ENCODE data around the gene TBC1D21. TPM values are rescaled to one million over a fixed set of nuclear protein-coding genes. Genes with fewer than 3 reads are reported as not detected.

The TBC1D21 gene
- total RNA-seq, 1 donor from 2014 or later, result not detected

GRCh38 chr15:73927003-73927475 is 53.7 kb downstream of the TBC1D21 start:
- Histone ChIP-seq H3K4me3 (peak overlapping the region; percentile 69), H4K20me1 (ENCODE audit: low read depth) (peaks cover 20% of the 10 kb centered on the region), H3K4me1 (peaks cover 52% of the 10 kb centered on the region), H3K9ac (no peak overlapping the region), H3K9me3 (ENCODE audit: low read depth) (no peaks in the 10 kb centered on the region), H3F3A (ENCODE audit: low read depth) (peaks cover 42% of the 10 kb centered on the region), H3K27me3 (no peaks in the 10 kb centered on the region), H3K79me2 (ENCODE audit: low read depth) (peaks cover 4% of the 10 kb centered on the region), H3K36me3 (no peaks in the 10 kb centered on the region), H2AFZ (replicated peaks) (peak overlapping the region; percentile 89), H3K4me2 (peak overlapping the region; percentile 90), H3K27ac (no peak overlapping the region)
- Mint-ChIP-seq H3K9me3 (no peaks in the 10 kb centered on the region), H3K4me3 (no peak overlapping the region), H3K4me1 (peaks cover 56% of the 10 kb centered on the region), H3K27ac (no peak overlapping the region), H3K27me3 (ENCODE audit: insufficient read depth, low read depth) (peaks cover 32% of the 10 kb centered on the region), H3K36me3 (no peaks in the 10 kb centered on the region)
- DNase-seq (ENCODE audit: low spot score), result peak; percentile 78
- no peak for TF ChIP-seq EZH2phosphoT487 (IDR thresholded peaks at IDR 0.05)
- no peak for TF ChIP-seq EZH2 (IDR thresholded peaks at IDR 0.05)
- TF ChIP-seq CTCF (IDR thresholded peaks at IDR 0.05), result no peak

- H3K9me3 Mint-ChIP-seq, result no peaks in the 10 kb centered on the region
- peaks cover 20% of the 10 kb centered on the region for H4K20me1 ChIP-seq (ENCODE audit: low read depth)
- H3K27me3 ChIP-seq, result no peaks in the 10 kb centered on the region
- peaks cover 37% of the 10 kb centered on the region for H3F3A ChIP-seq (ENCODE audit: low read depth)
- H2AFZ ChIP-seq (replicated peaks), result peak overlapping the region; percentile 89
- peak; percentile 82 for DNase-seq (ENCODE audit: low spot score)
- H3K27me3 Mint-ChIP-seq (ENCODE audit: insufficient read depth, low read depth), result peaks cover 31% of the 10 kb centered on the region
- peak overlapping the region; percentile 90 for H3K4me2 ChIP-seq
- no peaks in the 10 kb centered on the region for H3K36me3 Mint-ChIP-seq
- no peak overlapping the region for H3K9ac ChIP-seq
- H3K36me3 ChIP-seq, result no peaks in the 10 kb centered on the region
- H3K27ac ChIP-seq, result no peak overlapping the region
- TF ChIP-seq EZH2 (IDR thresholded peaks at IDR 0.05), result no peak
- peak; percentile 67 for TF ChIP-seq CTCF (IDR thresholded peaks at IDR 0.05)
- TF ChIP-seq EZH2phosphoT487 (IDR thresholded peaks at IDR 0.05), result no peak
- peaks cover 46% of the 10 kb centered on the region for H3K4me1 ChIP-seq
- peak overlapping the region; percentile 80 for H3K4me3 Mint-ChIP-seq
- peak overlapping the region; percentile 69 for H3K4me3 ChIP-seq
- H3K9me3 ChIP-seq (ENCODE audit: low read depth), result no peaks in the 10 kb centered on the region
- peaks cover 50% of the 10 kb centered on the region for H3K4me1 Mint-ChIP-seq
- H3K27ac Mint-ChIP-seq, result no peak overlapping the region
- H3K79me2 ChIP-seq (ENCODE audit: low read depth), result peaks cover 4% of the 10 kb centered on the region
Measured at GRCh38 chr15:73927476-73928240, 54.3 kb downstream of the TBC1D21 start.

- Histone ChIP-seq H3K4me1 (peaks cover 40% of the 10 kb centered on the region), H3F3A (ENCODE audit: low read depth) (peaks cover 37% of the 10 kb centered on the region), H3K27me3 (no peaks in the 10 kb centered on the region), H3K36me3 (no peaks in the 10 kb centered on the region), H2AFZ (replicated peaks) (no peak overlapping the region), H3K9me3 (ENCODE audit: low read depth) (no peaks in the 10 kb centered on the region), H3K79me2 (ENCODE audit: low read depth) (peaks cover 4% of the 10 kb centered on the region), H3K4me2 (peak overlapping the region; percentile 90), H3K27ac (no peak overlapping the region), H3K4me3 (peak overlapping the region; percentile 69), H3K9ac (no peak overlapping the region), H4K20me1 (ENCODE audit: low read depth) (peaks cover 20% of the 10 kb centered on the region)
- Mint-ChIP-seq H3K4me3 (peak overlapping the region; percentile 80), H3K27me3 (ENCODE audit: insufficient read depth, low read depth) (peaks cover 29% of the 10 kb centered on the region), H3K36me3 (no peaks in the 10 kb centered on the region), H3K9me3 (no peaks in the 10 kb centered on the region), H3K4me1 (peaks cover 45% of the 10 kb centered on the region), H3K27ac (no peak overlapping the region)
- TF ChIP-seq CTCF (IDR thresholded peaks at IDR 0.05), result no peak
- DNase-seq (ENCODE audit: low spot score), result no peak
Measured at GRCh38 chr15:73928241-73928579, 54.8 kb downstream of the TBC1D21 start.

Data from neural progenitor cell (in vitro differentiated cells).